ENCODE measurements around the gene GJB4.

The GJB4 gene

DNA sequence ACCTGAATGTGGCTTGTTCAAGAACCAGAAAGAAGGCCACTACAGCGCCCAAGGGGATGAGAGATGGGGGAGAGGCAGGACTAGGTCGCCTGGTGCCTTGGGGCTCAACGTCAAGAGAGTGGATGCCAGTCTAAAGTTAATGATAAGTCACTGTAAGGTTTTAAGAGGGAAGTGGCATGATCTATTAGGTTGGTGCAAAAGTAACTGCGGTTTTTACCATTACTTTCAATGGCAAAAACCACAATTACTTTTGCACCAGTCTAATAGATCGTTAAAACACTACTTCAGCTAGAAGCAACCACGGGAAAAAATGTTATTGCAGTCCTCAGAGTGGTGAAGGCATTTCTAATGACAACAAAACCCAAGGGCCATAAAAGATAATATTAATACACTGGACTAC is 18.8 kb downstream of the GJB4 start:
- no peak overlapping the region for H3K4me3 Mint-ChIP-seq
- DNase-seq (ENCODE audit: low spot score in 2 of 2) (no peak), ATAC-seq (ENCODE audit: low read depth) (no peak)
- H3K36me3 Mint-ChIP-seq, result peaks cover 2% of the 10 kb centered on the region
- peaks cover 21% of the 10 kb centered on the region for H3K27me3 Mint-ChIP-seq
- no peaks in the 10 kb centered on the region for H3K9me3 Mint-ChIP-seq
- H3K4me1 Mint-ChIP-seq, result no peaks in the 10 kb centered on the region
- no peak overlapping the region for H3K27ac Mint-ChIP-seq

DNA sequence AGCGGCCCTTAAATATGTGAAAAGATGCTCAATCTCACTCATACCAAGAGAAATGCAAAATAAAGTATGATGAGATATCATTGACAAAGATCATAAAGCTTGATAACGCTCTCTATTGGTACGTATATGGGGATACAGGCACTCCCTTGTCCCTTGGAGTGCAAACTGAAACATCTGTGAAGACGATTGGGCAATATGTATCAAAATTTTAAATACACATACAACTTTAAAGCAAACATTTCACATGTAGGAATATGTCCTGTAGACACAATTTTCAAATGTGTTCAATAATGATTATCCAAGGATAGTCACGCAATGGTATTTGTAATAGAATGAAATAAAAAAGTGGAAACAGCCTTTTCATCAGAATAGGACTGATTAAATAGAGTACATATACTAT is 19.5 kb downstream of the GJB4 start:
- ATAC-seq (ENCODE audit: low read depth) (no peak), DNase-seq (ENCODE audit: low spot score in 2 of 2) (no peak)
- no peaks in the 10 kb centered on the region for H3K9me3 Mint-ChIP-seq
- peaks cover 23% of the 10 kb centered on the region for H3K27me3 Mint-ChIP-seq
- no peaks in the 10 kb centered on the region for H3K4me1 Mint-ChIP-seq
- no peak overlapping the region for H3K4me3 Mint-ChIP-seq
- H3K27ac Mint-ChIP-seq, result no peak overlapping the region
- peaks cover 2% of the 10 kb centered on the region for H3K36me3 Mint-ChIP-seq

DNA sequence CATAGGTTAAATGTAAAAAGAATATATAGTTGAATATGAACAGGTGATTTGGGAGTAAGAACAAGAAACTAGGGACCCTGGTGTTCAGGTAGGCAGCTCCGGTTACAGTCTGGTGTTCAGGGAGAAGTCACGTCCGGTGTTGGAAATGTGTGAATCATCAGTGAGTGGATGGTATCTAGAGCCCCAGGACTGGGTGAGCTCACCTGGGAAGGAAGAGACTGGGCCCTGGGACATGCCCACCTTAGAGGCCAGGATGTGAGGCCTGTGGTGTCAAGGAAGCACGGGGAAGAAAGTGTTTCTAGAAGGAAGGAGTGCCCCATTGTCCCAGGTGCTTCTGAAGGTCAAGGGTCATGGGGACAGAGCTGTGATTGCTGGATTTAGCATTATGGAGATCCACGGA is 20.0 kb downstream of the GJB4 start:
- DNase-seq (ENCODE audit: low spot score in 2 of 2) (no peak), ATAC-seq (ENCODE audit: low read depth) (no peak)
- Mint-ChIP-seq H3K27ac (no peak overlapping the region), H3K27me3 (peaks cover 23% of the 10 kb centered on the region), H3K9me3 (no peaks in the 10 kb centered on the region), H3K36me3 (peaks cover 2% of the 10 kb centered on the region), H3K4me1 (no peaks in the 10 kb centered on the region), H3K4me3 (no peak overlapping the region)

GRCh38 chr1:34779962-34780361 is 20.4 kb downstream of the GJB4 start:
- H3K27me3 Mint-ChIP-seq, result peaks cover 23% of the 10 kb centered on the region
- no peak overlapping the region for H3K4me3 Mint-ChIP-seq
- H3K27ac Mint-ChIP-seq, result no peak overlapping the region
- H3K36me3 Mint-ChIP-seq, result peaks cover 2% of the 10 kb centered on the region
- no peaks in the 10 kb centered on the region for H3K9me3 Mint-ChIP-seq
- DNase-seq (ENCODE audit: low spot score in 2 of 2) (no peak), ATAC-seq (ENCODE audit: low read depth) (no peak)
- no peaks in the 10 kb centered on the region for H3K4me1 Mint-ChIP-seq

- ATAC-seq (ENCODE audit: low read depth) (no peak), DNase-seq (ENCODE audit: low spot score in 2 of 2) (no peak)
- Mint-ChIP-seq H3K36me3 (peaks cover 2% of the 10 kb centered on the region), H3K4me3 (no peak overlapping the region), H3K4me1 (no peaks in the 10 kb centered on the region), H3K27me3 (peaks cover 23% of the 10 kb centered on the region), H3K27ac (no peak overlapping the region), H3K9me3 (no peaks in the 10 kb centered on the region)
Measured at GRCh38 chr1:34780528-34780927, 21.0 kb downstream of the GJB4 start.

GRCh38 chr1:34781071-34781843 is 21.7 kb downstream of the GJB4 start, which contains the start of gene GJB3:
TSS of gene GJB3 (plus strand) at chr1:34781214. CDS start at chr1:34784763, 3,549 bp downstream.
- H3K27ac Mint-ChIP-seq, result no peak within 1 kb of the TSS
- no peak within 1 kb of the TSS for H3K4me3 Mint-ChIP-seq
- H3K4me1 Mint-ChIP-seq, result peaks cover 2% of the 10 kb centered on the region
- no peaks in the 10 kb centered on the region for H3K9me3 Mint-ChIP-seq
- peaks cover 24% of the 10 kb centered on the region for H3K27me3 Mint-ChIP-seq
- ATAC-seq (ENCODE audit: low read depth) (no peak), DNase-seq (ENCODE audit: low spot score in 2 of 2) (no peak)
- H3K36me3 Mint-ChIP-seq, result peaks cover 2% of the 10 kb centered on the region

- Mint-ChIP-seq H3K27me3 (peaks cover 29% of the 10 kb centered on the region), H3K27ac (no peak overlapping the region), H3K9me3 (no peaks in the 10 kb centered on the region), H3K4me3 (peak overlapping the region; percentile 11), H3K36me3 (peaks cover 2% of the 10 kb centered on the region), H3K4me1 (peaks cover 6% of the 10 kb centered on the region)
- ATAC-seq (ENCODE audit: low read depth) (no peak), DNase-seq (ENCODE audit: low spot score in 2 of 2) (no peak)
Measured at GRCh38 chr1:34781844-34782391, 22.4 kb downstream of the GJB4 start.

- no peak overlapping the region for H3K27ac Mint-ChIP-seq
Measured at GRCh38 chr1:34784751-34785221, 25.2 kb downstream of the GJB4 start.

DNA sequence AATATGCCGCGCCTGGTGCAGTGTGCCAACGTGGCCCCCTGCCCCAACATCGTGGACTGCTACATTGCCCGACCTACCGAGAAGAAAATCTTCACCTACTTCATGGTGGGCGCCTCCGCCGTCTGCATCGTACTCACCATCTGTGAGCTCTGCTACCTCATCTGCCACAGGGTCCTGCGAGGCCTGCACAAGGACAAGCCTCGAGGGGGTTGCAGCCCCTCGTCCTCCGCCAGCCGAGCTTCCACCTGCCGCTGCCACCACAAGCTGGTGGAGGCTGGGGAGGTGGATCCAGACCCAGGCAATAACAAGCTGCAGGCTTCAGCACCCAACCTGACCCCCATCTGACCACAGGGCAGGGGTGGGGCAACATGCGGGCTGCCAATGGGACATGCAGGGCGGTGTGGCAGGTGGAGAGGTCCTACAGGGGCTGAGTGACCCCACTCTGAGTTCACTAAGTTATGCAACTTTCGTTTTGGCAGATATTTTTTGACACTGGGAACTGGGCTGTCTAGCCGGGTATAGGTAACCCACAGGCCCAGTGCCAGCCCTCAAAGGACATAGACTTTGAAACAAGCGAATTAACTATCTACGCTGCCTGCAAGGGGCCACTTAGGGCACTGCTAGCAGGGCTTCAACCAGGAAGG is 25.8 kb downstream of the GJB4 start:
- DNase-seq (ENCODE audit: low spot score in 2 of 2) (no peak), ATAC-seq (ENCODE audit: low read depth) (no peak)
- H3K27me3 Mint-ChIP-seq, result peaks cover 17% of the 10 kb centered on the region
- H3K27ac Mint-ChIP-seq, result no peak overlapping the region
- H3K36me3 Mint-ChIP-seq, result no peaks in the 10 kb centered on the region
- H3K4me1 Mint-ChIP-seq, result peaks cover 6% of the 10 kb centered on the region
- H3K4me3 Mint-ChIP-seq, result no peak overlapping the region
- no peaks in the 10 kb centered on the region for H3K9me3 Mint-ChIP-seq

More at GRCh38 chr1:34784751-34785221, 25.2 kb downstream of the GJB4 start:
- Mint-ChIP-seq H3K27me3 (peaks cover 16% of the 10 kb centered on the region), H3K4me1 (peaks cover 6% of the 10 kb centered on the region), H3K9me3 (no peaks in the 10 kb centered on the region), H3K36me3 (no peaks in the 10 kb centered on the region), H3K4me3 (no peak overlapping the region)
- DNase-seq (ENCODE audit: low spot score in 2 of 2) (no peak), ATAC-seq (ENCODE audit: low read depth) (no peak)

DNA sequence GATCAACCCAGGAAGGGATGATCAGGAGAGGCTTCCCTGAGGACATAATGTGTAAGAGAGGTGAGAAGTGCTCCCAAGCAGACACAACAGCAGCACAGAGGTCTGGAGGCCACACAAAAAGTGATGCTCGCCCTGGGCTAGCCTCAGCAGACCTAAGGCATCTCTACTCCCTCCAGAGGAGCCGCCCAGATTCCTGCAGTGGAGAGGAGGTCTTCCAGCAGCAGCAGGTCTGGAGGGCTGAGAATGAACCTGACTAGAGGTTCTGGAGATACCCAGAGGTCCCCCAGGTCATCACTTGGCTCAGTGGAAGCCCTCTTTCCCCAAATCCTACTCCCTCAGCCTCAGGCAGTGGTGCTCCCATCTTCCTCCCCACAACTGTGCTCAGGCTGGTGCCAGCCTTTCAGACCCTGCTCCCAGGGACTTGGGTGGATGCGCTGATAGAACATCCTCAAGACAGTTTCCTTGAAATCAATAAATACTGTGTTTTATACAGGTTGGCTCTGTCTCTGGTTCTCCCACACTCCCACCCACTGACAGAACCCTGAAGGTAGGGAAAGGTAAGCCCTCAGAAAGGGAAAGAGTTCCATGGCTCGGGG is 26.4 kb downstream of the GJB4 start:
- H3K4me3 Mint-ChIP-seq, result no peak overlapping the region
- H3K36me3 Mint-ChIP-seq, result no peaks in the 10 kb centered on the region
- no peak for ATAC-seq (ENCODE audit: low read depth)
- H3K27me3 Mint-ChIP-seq, result peaks cover 21% of the 10 kb centered on the region
- H3K4me1 Mint-ChIP-seq, result peaks cover 6% of the 10 kb centered on the region
- H3K27ac Mint-ChIP-seq, result no peak overlapping the region
- no peak for DNase-seq (ENCODE audit: low spot score in 2 of 2)
- H3K9me3 Mint-ChIP-seq, result no peaks in the 10 kb centered on the region

DNA sequence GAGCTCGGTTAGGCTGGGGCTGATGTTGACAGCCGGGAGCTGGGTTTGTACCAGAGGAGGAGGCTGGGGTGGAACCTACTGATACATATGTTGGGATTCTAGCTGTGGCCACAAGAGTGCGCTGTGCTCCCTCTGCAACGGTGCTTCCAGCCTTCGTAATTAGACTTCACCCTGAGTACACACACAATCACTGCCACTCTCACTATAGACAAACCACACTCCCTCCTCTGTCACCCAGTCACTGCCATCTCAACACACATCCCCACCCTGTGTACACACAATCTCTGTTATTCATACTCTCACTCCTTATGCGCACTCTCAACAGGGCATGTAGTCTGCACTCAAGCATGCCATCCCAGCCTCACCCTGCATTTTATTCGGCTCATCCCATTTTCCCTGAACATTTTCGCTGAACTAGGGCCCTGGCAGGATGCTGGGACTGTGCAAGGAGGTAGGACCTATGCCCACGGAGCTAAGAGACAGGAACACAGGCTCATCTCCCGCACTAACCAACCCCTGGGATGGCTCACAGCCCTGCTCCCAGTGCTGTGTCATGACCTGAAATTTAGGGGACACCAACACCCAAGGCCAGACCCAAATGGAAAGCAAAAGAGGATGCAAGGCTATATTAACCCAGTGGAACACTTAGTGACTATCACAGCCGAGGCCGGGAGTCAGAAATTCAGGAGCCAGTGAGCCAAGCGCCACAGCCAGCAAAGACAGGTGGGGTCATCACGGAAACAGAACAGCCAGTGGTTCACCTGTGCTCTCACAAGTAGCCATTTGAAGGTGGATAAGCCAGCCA is 27.2 kb downstream of the GJB4 start:
- Mint-ChIP-seq H3K4me1 (peaks cover 6% of the 10 kb centered on the region), H3K27ac (no peak overlapping the region), H3K36me3 (no peaks in the 10 kb centered on the region), H3K9me3 (no peaks in the 10 kb centered on the region), H3K4me3 (no peak overlapping the region), H3K27me3 (peaks cover 21% of the 10 kb centered on the region)
- ATAC-seq (ENCODE audit: low read depth), result peak; percentile 82
- peak; percentile 30 to 47 for DNase-seq (ENCODE audit: low spot score in 2 of 2)

DNA sequence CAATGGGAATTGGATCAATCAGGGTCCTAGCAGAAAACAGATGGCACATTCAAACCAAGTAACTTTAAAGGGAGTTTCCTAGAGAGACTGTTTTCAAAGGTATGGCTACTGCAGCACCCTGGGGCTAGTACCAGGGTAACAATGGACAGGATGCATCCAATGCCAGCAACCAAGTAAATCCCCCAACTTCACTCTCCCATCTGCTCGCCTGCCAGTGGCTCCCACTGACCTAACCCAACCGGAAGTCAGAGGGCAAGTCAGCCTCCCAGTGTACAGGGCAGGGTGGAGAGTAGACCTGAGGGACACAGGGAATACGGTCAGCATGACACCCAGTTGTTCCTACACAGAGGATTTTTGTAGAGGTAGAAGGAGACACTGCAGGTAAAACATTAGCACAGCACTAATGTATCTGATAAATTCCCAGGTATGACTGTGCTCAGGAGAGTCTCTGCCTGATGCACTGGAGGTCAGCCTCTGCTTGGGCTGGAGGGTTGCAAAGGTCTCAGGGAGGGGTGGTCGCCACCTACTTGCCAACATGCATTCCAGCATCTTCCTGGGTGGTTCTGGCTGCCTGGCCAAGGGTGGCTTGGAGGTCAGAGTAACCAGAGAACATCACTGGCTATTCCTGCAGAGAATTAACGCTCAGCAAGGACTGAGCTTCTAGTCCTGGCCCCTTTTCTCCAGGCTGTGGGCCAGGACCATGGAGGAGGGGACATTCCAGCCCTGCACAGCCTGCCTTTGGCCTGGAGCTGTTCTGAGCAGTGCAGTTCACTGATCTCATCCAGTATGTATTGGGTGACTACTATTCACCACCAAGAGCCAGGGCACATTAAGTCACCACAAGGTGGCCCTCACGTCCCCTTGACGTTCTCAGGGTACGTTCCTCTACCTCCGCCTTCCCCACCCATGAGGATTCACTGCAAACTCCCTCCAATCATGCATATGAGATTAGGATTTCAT is 28.2 kb downstream of the GJB4 start:
- peaks cover 14% of the 10 kb centered on the region for H3K4me1 Mint-ChIP-seq
- DNase-seq (ENCODE audit: low spot score in 2 of 2), result no peak
- ATAC-seq (ENCODE audit: low read depth), result no peak
- H3K27ac Mint-ChIP-seq, result no peak overlapping the region
- no peaks in the 10 kb centered on the region for H3K36me3 Mint-ChIP-seq
- H3K27me3 Mint-ChIP-seq, result peaks cover 24% of the 10 kb centered on the region
- H3K4me3 Mint-ChIP-seq, result no peak overlapping the region
- H3K9me3 Mint-ChIP-seq, result no peaks in the 10 kb centered on the region

- no peak for DNase-seq (ENCODE audit: low spot score in 2 of 2)
Measured at GRCh38 chr1:34790985-34791384, 31.4 kb downstream of the GJB4 start.

More at GRCh38 chr1:34790985-34791384, 31.4 kb downstream of the GJB4 start:
- no peak overlapping the region for H3K27ac Mint-ChIP-seq
- ATAC-seq (ENCODE audit: low read depth), result no peak
- H3K4me3 Mint-ChIP-seq, result no peak overlapping the region
- peaks cover 28% of the 10 kb centered on the region for H3K27me3 Mint-ChIP-seq
- H3K4me1 Mint-ChIP-seq, result peaks cover 14% of the 10 kb centered on the region
- no peaks in the 10 kb centered on the region for H3K9me3 Mint-ChIP-seq
- H3K36me3 Mint-ChIP-seq, result peaks cover 2% of the 10 kb centered on the region
